Effector memory CD8-positive, alpha-beta T cell (primary cell): ENCODE results near the gene ARIH2.
A peak's percentile ranks its signal among the peaks of the same experiment; 100 is the strongest.

Source experiments
- ATAC-seq: fragments of 150-1000 bp; cut with Tn5 transposase; replicated peaks from 2 replicates; pipeline ENCODE4 v1.10.0; 2021; ENCODE audit warnings: mild to moderate bottlenecking, moderate library complexity
- DNase-seq, 3 experiments: peaks; one replicate each; pipeline ENCODE4 v3.0.0; 2021
- H3K27ac Mint-ChIP-seq, 2 donors: one replicate each; pipeline ENCODE4 v1.8.0; 2022; ENCODE audit warnings: mild to moderate bottlenecking in 2 of 2, mixed read lengths in 2 of 2, moderate library complexity in 2 of 2
- H3K27me3 Mint-ChIP-seq, 2 donors: one replicate each; pipeline ENCODE4 v1.8.0; 2022; ENCODE audit warnings: mixed read lengths in 2 of 2
- H3K36me3 Mint-ChIP-seq: one replicate; pipeline ENCODE4 v1.8.0; 2022; ENCODE audit warnings: mild to moderate bottlenecking, moderate library complexity, mixed read lengths; ENCODE audit not compliant: insufficient read depth
- H3K4me1 Mint-ChIP-seq, 2 donors: one replicate each; pipeline ENCODE4 v1.8.0; 2022; ENCODE audit warnings: low read depth in 2 of 2, mixed read lengths in 2 of 2
- H3K4me3 Mint-ChIP-seq, 2 donors: one replicate each; pipeline ENCODE4 v1.8.0; 2022; ENCODE audit warnings: mild to moderate bottlenecking in 2 of 2, mixed read lengths in 2 of 2, moderate library complexity in 2 of 2
- H3K9me3 Mint-ChIP-seq, 2 donors: one replicate each; pipeline ENCODE4 v1.8.0; 2022; ENCODE audit warnings: mixed read lengths in 2 of 2

Gene ARIH2

DNA sequence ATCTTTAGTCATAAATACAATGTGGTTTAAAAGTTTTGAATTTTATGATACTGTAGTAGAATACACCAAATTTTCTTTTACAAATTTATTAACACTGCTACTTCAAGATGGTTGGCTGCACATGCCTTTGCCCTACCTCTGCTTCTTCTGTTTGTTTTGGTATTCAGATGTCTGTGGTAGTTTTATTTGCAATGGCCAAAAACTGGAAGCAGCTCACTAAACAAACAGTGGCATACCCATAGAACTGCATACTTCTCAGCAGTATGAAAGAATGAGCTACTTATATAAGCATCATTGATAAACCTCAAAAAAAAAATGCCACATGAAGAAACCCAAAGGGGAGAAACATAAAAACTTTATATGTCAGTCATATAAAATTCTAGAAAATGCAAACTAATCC, 19.5 kb downstream of the ARIH2 start:
- H3K4me1 Mint-ChIP-seq: peaks cover 14 to 27% of the 10 kb centered on the region in 2 donors
- no peaks in the 10 kb centered on the region for H3K27me3 Mint-ChIP-seq
- H3K36me3 Mint-ChIP-seq: peaks cover 59% of the 10 kb centered on the region
- H3K4me3 Mint-ChIP-seq: no peak overlapping the region
- H3K27ac Mint-ChIP-seq: peak overlapping the region; percentile 1 to 90
- DNase-seq (no peak), ATAC-seq (no peak)
- H3K9me3 Mint-ChIP-seq: no peaks in the 10 kb centered on the region

DNA sequence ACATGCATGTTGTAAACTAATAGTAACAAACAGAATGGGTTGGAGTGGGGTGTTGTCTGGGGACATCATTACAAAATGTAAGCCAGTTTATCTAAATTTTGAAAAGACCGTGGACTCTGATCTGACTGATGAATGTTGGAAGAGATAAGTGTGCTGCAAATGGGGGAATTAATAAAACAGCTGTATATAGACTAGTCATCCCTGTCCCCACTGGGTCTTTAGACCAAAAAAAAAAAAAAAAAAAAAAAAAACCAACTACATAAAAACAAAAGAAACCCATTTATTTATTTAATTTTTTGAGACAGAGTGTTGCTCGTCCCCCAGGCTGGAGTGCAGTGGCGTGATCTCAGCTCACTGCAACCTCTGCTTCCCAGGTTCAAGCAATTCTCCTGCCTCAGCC, 20.0 kb downstream of the ARIH2 start:
- DNase-seq: no peak
- H3K4me1 Mint-ChIP-seq: peaks cover 14 to 28% of the 10 kb centered on the region in 2 donors
- peak overlapping the region; percentile 1 to 90 for H3K27ac Mint-ChIP-seq
- no peak overlapping the region for H3K4me3 Mint-ChIP-seq
- ATAC-seq: no peak
- H3K9me3 Mint-ChIP-seq: no peaks in the 10 kb centered on the region
- no peaks in the 10 kb centered on the region for H3K27me3 Mint-ChIP-seq
- H3K36me3 Mint-ChIP-seq: peaks cover 55% of the 10 kb centered on the region

DNA sequence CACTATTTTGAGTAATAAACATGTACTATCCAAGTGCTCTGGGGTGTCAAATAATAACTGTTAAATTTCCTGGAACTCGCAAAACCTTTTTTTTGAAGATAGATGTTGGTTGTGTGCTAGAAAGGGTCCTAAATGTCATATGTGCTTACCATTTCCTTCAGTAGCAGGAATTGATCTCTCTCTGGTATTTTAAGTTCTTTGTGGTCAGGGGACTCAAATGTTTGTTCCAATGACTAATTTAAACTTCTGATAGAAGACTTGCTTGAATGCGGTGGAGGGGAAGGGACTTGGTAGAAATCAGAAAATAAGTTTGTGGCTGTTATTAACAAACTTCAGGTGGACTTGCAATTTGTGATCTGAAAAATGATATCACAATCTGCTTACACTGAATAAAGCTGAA, 26.8 kb downstream of the ARIH2 start:
- no peak for DNase-seq
- peaks cover 27% of the 10 kb centered on the region for H3K36me3 Mint-ChIP-seq
- ATAC-seq: no peak
- H3K4me3 Mint-ChIP-seq: no peak overlapping the region
- no peaks in the 10 kb centered on the region for H3K9me3 Mint-ChIP-seq
- no peaks in the 10 kb centered on the region for H3K27me3 Mint-ChIP-seq
- H3K4me1 Mint-ChIP-seq: peaks cover 11 to 29% of the 10 kb centered on the region in 2 donors
- H3K27ac Mint-ChIP-seq: peak overlapping the region; percentile 42 to 75

DNA sequence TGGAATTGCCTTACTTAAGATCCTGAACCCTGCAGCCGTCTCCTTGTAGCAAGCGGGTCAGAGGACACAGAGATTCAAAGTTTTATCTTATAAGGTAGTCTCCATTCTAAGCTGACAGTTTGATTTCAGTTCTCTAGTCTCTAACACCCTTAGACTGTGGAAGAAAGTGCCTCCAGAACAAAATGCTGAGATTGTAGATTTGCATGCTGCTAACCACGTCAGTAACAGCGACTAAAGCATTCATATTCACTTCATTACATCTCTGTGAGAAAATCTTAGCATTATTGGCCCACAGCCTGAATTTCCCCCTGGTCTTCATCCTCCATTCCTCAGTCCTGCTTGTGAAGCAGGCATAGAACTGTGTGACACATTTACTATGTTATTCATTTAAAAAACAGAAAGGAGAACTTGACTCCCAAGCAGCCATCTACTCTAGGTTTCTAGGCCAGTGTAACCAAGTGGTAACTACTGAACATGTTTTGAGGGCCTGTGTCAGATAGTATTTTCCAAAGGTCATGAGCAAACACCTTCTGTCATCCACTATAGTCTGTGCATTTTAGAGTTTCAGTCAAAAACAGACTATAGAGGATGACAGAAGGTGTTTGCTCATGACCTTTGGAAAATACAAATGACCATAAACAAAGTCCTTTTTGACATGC, 27.4 kb downstream of the ARIH2 start:
- Mint-ChIP-seq H3K27ac (peak overlapping the region; percentile 42 to 75), H3K36me3 (peaks cover 26% of the 10 kb centered on the region), H3K9me3 (no peaks in the 10 kb centered on the region), H3K4me1 (peaks cover 11 to 29% of the 10 kb centered on the region in 2 donors), H3K4me3 (no peak overlapping the region), H3K27me3 (no peaks in the 10 kb centered on the region)
- no peak for ATAC-seq
- no peak for DNase-seq

DNA sequence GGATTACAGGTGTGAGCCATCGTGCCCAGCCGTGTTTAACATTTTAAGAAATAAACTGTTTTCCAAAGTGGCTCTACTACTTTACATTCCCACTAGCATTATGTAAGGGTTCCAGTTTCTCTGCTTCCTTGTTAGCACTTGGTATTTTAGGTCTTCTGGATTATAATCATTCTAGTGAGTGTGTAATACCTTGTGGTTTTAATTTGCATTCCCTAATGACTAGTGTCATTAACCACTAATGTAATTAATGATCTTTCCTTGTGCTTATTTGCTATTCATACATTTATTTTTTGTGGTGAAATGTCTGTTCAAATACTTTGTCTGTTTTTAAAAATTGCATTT, 30.7 kb downstream of the ARIH2 start:
- peaks cover 14 to 34% of the 10 kb centered on the region in 2 donors for H3K4me1 Mint-ChIP-seq
- no peaks in the 10 kb centered on the region for H3K27me3 Mint-ChIP-seq
- H3K36me3 Mint-ChIP-seq: peaks cover 29% of the 10 kb centered on the region
- ATAC-seq (no peak), DNase-seq (no peak)
- H3K4me3 Mint-ChIP-seq: no peak overlapping the region
- no peaks in the 10 kb centered on the region for H3K9me3 Mint-ChIP-seq
- peak overlapping the region in 1 of 2 donors; percentile 63 for H3K27ac Mint-ChIP-seq

DNA sequence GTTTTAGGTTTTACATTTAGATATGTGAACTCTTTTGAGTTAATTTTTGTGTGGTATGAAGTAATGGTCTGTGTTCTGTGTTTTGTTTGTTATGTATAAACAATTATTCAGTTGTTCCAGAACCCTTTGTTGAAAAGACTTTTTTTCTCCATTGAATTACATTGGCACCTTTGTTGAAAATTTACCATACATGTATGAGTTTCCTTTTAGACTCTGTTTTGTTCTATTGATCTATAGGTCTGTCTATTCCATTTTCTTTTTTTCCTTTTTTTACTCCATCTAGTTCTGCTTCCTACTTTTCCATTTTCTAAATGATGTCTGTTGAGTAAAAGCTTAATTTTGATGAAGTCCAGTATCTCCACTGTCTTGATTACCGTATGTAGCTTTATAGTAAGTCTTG, 31.4 kb downstream of the ARIH2 start:
- H3K9me3 Mint-ChIP-seq: no peaks in the 10 kb centered on the region
- no peak for ATAC-seq

DNA sequence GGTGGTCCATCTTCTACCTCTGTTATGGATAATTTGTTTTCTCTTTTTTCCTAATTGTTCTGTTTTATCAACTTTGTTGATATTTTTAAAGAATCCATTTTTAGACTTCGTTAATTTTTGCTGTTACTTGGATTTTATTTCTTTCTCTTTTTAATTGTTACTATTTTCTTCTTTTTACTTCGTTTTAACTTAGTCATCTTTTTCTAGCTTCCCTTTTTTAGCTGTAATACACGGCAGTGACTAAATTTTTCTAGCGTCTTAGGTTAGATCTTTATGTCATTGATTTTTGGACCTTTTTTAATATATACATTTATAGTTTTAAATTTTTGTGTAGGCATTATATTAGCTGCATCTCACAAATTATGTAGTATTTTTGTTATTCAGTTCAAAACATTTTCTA, 33.1 kb downstream of the ARIH2 start:
- Mint-ChIP-seq H3K9me3 (no peaks in the 10 kb centered on the region), H3K36me3 (peaks cover 29% of the 10 kb centered on the region), H3K27me3 (no peaks in the 10 kb centered on the region), H3K4me1 (peaks cover 9 to 25% of the 10 kb centered on the region in 2 donors), H3K27ac (peak overlapping the region in 1 of 2 donors; percentile 17), H3K4me3 (no peak overlapping the region)
- DNase-seq (no peak), ATAC-seq (no peak)

More for the DNA sequence above, 31.4 kb downstream of the ARIH2 start:
- H3K36me3 Mint-ChIP-seq: peaks cover 29% of the 10 kb centered on the region
- H3K4me3 Mint-ChIP-seq: no peak overlapping the region
- peaks cover 12 to 27% of the 10 kb centered on the region in 2 donors for H3K4me1 Mint-ChIP-seq
- no peaks in the 10 kb centered on the region for H3K27me3 Mint-ChIP-seq
- no peak for DNase-seq
- H3K27ac Mint-ChIP-seq: peak overlapping the region in 1 of 2 donors; percentile 63

DNA sequence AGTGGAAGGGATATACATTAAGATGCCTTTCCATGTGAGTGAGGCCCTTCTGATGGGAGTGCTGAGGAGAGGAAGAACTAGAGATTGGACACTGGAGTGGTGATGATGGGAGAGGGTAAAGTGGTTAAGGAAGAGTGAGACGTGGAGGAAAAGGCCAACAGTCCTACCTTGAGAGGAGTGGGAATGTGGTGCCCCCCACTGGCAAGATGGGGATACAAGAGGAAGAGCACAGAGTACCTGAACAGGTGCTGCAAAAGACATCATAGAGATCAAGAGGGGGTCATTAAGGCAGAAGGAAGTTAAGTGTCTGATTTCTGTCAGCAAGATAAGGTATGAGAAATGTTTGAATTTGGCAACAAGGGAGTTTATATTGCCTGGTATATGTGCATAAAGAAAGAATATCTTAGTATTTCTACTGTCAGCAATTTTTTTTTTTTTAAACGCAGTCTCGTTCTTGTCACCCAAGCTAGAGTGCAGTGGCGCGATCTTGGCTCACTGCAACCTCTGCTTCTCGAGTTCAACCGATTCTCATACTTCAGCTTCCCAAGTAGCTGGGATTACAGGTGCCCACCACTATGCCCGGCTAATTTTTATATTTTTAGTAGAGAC, 34.0 kb downstream of the ARIH2 start:
- Mint-ChIP-seq H3K4me3 (no peak overlapping the region), H3K27me3 (no peaks in the 10 kb centered on the region), H3K9me3 (no peaks in the 10 kb centered on the region), H3K27ac (peak overlapping the region in 1 of 2 donors; percentile 17), H3K4me1 (peaks cover 11 to 25% of the 10 kb centered on the region in 2 donors), H3K36me3 (peaks cover 29% of the 10 kb centered on the region)
- DNase-seq (peak; percentile 34 to 48 (median 40)), ATAC-seq (peak; percentile 67)

DNA sequence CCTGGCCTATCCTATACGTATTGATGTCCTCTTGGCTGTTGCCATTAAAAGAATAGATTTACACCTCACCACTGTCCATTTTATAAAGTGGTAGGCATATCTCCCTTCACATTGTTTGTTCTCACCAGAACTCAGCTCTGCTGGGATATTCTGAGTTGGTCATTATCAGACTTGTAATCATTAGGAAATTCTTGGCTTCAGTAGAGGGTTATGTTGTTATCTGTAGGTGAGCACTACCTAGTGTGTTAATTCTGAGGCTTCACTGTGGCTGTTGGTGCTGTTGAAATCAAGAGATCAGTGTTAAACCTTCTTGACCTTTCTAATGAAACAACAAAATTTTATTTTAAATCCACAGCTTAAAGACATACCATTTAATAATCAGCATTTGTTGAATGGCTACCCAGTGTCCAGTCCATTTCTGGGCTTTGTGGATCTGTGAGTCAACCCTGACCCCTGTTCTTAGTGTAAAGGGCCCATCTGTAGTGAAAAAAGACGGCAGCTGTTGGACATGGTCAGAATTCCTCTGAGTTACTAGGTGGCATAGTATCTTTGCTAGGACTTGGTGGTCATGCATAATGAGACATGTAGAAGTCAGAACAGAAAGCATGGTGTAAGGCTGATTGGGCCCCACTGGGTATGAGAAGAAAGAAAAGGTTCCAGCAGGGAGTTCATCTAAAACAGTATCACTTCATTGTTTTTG, 38.5 kb downstream of the ARIH2 start:
- DNase-seq (no peak), ATAC-seq (no peak)
- Mint-ChIP-seq H3K36me3 (peaks cover 36% of the 10 kb centered on the region), H3K27me3 (no peaks in the 10 kb centered on the region), H3K4me1 (peaks cover 10 to 11% of the 10 kb centered on the region in 2 donors), H3K9me3 (no peaks in the 10 kb centered on the region), H3K4me3 (no peak overlapping the region), H3K27ac (peak overlapping the region in 1 of 2 donors; percentile 49)

DNA sequence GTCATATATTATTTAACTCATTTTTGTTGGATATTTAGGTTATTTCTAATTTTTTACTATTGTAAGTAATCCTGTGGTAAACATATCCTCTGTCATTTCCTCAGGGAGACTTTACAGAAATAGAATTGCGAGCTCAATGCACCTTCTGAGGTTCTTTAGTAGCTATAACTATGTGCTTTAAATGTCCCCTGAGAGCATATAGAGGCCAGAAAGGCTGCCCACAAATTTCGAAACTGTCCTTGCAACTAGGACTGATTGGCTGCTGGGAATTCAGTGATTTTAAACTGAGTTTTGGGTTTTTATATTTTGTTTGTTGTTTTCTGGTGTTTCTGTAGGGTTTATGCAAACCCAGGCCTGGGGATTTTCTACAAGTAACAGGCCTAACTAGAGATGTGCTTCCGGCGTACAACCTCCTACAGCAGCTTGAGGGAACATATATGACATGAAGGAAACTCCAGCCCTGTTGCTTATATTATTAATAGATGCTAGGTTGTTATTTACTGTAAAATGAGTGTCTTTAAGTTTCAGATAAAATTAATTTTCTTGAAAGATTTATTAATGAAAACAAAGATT, 42.3 kb downstream of the ARIH2 start:
- H3K27ac Mint-ChIP-seq: no peak overlapping the region
- DNase-seq (no peak), ATAC-seq (no peak)
- no peaks in the 10 kb centered on the region for H3K9me3 Mint-ChIP-seq
- no peak overlapping the region for H3K4me3 Mint-ChIP-seq
- no peaks in the 10 kb centered on the region for H3K27me3 Mint-ChIP-seq
- peaks cover 5% of the 10 kb centered on the region in 2 donors for H3K4me1 Mint-ChIP-seq
- peaks cover 44% of the 10 kb centered on the region for H3K36me3 Mint-ChIP-seq

DNA sequence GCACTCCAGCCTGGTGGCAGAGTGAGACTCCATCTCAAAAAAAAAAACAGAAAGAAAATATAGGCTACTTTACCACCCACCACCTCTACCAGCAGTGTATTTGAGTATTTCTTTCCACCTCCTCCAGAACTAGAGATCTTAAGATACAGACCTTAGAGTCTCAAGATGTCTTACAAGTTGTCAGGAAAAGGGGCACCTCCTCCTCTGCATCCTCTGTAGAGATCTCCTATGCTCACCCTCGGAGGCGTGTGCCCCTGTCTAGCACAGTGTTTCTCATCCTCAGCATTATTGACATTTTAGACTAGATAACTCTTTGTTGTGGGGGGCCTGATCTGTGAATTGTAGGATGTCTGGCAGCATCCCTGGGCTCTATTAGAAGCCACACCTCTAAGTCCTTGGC, 43.7 kb downstream of the ARIH2 start:
- Mint-ChIP-seq H3K4me3 (no peak overlapping the region), H3K27ac (peak overlapping the region; percentile 67 to 81), H3K36me3 (peaks cover 44% of the 10 kb centered on the region), H3K27me3 (no peaks in the 10 kb centered on the region), H3K9me3 (no peaks in the 10 kb centered on the region), H3K4me1 (peaks cover 4 to 12% of the 10 kb centered on the region in 2 donors)
- ATAC-seq (no peak), DNase-seq (no peak)

DNA sequence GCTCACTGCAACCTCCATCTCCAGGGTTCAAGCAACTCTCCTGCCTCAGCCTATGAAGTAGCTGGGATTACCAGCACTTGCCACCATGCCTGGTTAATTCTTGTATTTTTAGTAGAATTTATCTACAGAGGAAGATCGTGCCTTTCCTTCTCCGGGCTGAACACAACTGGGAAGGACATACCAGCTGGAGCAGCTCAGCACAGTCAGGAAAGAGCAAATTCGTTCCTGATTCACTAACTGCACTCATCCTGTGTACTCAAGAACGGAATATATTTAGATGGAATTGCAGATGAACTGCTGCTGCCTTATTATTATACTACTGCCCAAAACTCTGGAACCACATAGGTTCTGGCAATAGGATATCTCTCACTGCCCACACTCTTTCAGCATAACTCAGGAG, 44.3 kb downstream of the ARIH2 start:
- peaks cover 50% of the 10 kb centered on the region for H3K36me3 Mint-ChIP-seq
- H3K27me3 Mint-ChIP-seq: no peaks in the 10 kb centered on the region
- H3K27ac Mint-ChIP-seq: peak overlapping the region; percentile 67 to 81
- H3K9me3 Mint-ChIP-seq: no peaks in the 10 kb centered on the region
- H3K4me1 Mint-ChIP-seq: peaks cover 4 to 12% of the 10 kb centered on the region in 2 donors
- H3K4me3 Mint-ChIP-seq: no peak overlapping the region
- DNase-seq (no peak), ATAC-seq (no peak)

DNA sequence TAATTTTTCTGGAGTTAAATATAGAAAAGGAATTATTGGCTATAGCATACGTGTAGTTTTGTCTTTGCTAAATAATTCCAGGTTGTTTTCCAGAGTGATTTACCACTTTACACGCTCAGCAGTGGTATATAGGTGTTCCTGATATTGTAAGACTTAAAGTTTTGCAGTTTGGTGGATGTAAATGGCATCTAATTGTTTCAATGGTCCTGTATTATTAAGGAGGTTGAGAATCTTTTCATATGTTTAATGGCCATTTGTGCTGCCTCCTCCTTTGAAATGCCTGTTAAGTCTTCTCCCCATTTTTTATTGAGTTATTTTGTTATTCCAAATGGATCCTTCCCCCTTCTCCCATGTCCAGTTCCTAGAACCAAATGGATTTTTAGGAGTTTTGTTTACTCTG, 44.9 kb downstream of the ARIH2 start:
- DNase-seq (no peak), ATAC-seq (no peak)
- H3K36me3 Mint-ChIP-seq: peaks cover 56% of the 10 kb centered on the region
- H3K27me3 Mint-ChIP-seq: no peaks in the 10 kb centered on the region
- peak overlapping the region; percentile 53 to 67 for H3K27ac Mint-ChIP-seq
- H3K9me3 Mint-ChIP-seq: no peaks in the 10 kb centered on the region
- H3K4me1 Mint-ChIP-seq: peaks cover 4 to 12% of the 10 kb centered on the region in 2 donors
- H3K4me3 Mint-ChIP-seq: no peak overlapping the region
